OCI-LY3 (cell line): ENCODE results near the gene SH3BP2.
A peak's percentile ranks its signal among the peaks of the same experiment; 100 is the strongest.

Source experiments
- H2AFZ ChIP-seq: fragments of 200-600, 300-600 bp; shearing (Covaris generic); 2 replicates; pipeline ENCODE4 v1.6.0; 2014; ENCODE audit warnings: antibody characterized with exemption, low read depth, low read length
- H3K27ac ChIP-seq: fragments of 200-600, 300-600 bp; sonication (generic); 2 replicates; pipeline ENCODE4 v1.5.1; 2014; ENCODE audit warnings: mild to moderate bottlenecking, low read length, moderate library complexity, mixed read lengths
- H3K27me3 ChIP-seq: fragments of 200-600, 300-600 bp; sonication (generic); 2 replicates; pipeline ENCODE4 v1.6.1; 2014; ENCODE audit warnings: low read depth, low read length, mixed read lengths
- H3K36me3 ChIP-seq: fragments of 200-600, 300-600 bp; sonication (generic); replicated peaks from 2 replicates; pipeline ENCODE3; 2014; ENCODE audit warnings: low read depth, low read length, mixed read lengths
- H3K4me1 ChIP-seq: fragments of 300-600, 200-600 bp; sonication (generic); 2 replicates; pipeline ENCODE4 v1.6.1; 2014; ENCODE audit warnings: low read length, mixed read lengths
- H3K4me2 ChIP-seq: fragments of 200-600, 300-600 bp; sonication (generic); 2 replicates; pipeline ENCODE4 v1.6.1; 2014; ENCODE audit warnings: low read length, mixed read lengths
- H3K4me3 ChIP-seq: fragments of 300-600, 200-600 bp; sonication (generic); 2 replicates; pipeline ENCODE4 v1.5.1; 2014; ENCODE audit warnings: antibody characterized with exemption, mild to moderate bottlenecking, low read length, moderate library complexity
- H3K79me2 ChIP-seq: fragments of 300-600, 200-600 bp; shearing (Covaris generic); 2 replicates; pipeline ENCODE4 v1.6.1; 2014; ENCODE audit warnings: mild to moderate bottlenecking, low read length, mixed read lengths
- H3K9ac ChIP-seq: fragments of 300-600, 200-600 bp; shearing (Covaris generic); 2 replicates; pipeline ENCODE4 v1.6.0; 2014; ENCODE audit warnings: mild to moderate bottlenecking, low read length, moderate library complexity
- H3K9me3 ChIP-seq: fragments of 200-600, 300-600 bp; shearing (Covaris generic); 2 replicates; pipeline ENCODE4 v1.6.1; 2014; ENCODE audit warnings: low read length, mixed read lengths; ENCODE audit not compliant: insufficient read depth
- H4K20me1 ChIP-seq: fragments of 200-600, 300-600 bp; sonication (generic); 2 replicates; pipeline ENCODE4 v1.6.1; 2016; ENCODE audit warnings: low read length, mixed read lengths; ENCODE audit not compliant: insufficient read depth
- CTCF ChIP-seq: fragments of 200-600, 300-600 bp; sonication (generic); IDR thresholded peaks from 2 replicates; pipeline ENCODE4 v1.5.1; 2014; ENCODE audit warnings: antibody characterized with exemption, low read length, low read depth
- EZH2phosphoT487 ChIP-seq: fragments of 200-600 bp; shearing (Covaris generic); IDR thresholded peaks from 2 replicates; pipeline ENCODE4 v1.6.1; 2018; ENCODE audit warnings: antibody characterized with exemption, mixed run types, low read depth

Gene SH3BP2

DNA sequence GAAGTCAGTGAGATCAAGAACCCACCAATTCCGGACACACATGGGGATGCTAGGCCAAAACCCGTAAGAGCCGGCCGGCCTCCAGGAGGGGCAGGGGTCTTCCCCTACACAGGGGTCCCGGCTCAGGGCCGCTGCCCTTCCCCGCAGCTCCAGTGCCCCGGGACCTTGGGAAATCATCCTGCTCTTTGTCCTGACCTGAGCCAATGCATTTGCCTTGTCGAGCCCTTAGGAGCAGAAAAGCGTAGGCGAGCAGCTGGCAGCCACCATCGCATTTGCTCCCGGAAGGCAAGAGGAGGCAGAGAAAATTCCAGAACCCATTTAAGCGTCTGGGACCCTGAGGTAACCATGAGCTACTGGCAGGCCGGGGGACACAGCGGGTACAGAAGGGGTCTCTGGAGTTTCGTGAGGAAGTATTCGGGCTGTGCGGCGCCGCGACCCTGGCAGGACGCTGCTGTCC lies 29.3 kb upstream of the SH3BP2 start:
- Histone ChIP-seq H3K4me3 (peak overlapping the region; percentile 89), H3K36me3 (no peaks in the 10 kb centered on the region), H2AFZ (peak overlapping the region; percentile 75), H3K79me2 (no peaks in the 10 kb centered on the region), H3K4me1 (peaks cover 15% of the 10 kb centered on the region), H3K9me3 (no peaks in the 10 kb centered on the region), H3K27ac (no peak overlapping the region), H3K4me2 (peak overlapping the region; percentile 80), H3K27me3 (no peaks in the 10 kb centered on the region), H4K20me1 (no peaks in the 10 kb centered on the region), H3K9ac (peak overlapping the region; percentile 67)
- TF ChIP-seq EZH2phosphoT487 = no peak
- no peak for TF ChIP-seq CTCF

DNA sequence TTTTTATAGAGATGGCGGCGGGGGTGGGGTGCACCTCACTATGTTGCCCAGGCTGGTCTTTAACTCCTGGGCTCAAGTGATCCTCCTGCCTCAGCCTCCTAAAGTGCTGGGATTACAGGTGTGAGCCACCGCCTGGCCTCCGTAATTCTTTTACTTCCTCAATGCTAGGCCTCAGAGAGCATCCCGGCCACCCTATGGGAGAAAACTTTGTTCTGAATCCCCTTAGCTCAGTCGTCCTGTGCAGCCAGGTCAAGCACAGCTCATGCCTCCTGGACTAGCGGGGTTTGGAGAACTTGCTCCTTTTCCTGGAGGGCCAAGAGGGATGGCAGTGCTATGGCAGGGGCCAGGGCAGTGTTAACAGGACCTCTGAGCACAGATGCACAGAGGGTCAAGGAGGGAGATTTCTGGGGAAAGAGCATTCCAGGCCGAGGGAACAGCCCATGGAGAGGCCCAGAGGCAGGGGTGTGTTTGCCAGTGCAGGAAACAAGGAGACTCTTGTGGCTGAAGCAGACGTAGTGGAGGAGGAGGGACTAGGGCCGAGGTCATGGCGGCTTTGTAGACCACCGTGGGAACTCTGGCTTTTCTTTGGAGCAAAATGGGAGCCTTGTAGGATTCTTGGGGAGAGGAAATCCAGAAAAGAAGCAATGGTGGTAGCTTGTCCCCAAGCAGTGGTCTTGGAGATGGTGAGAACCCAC lies 26.9 kb upstream of the SH3BP2 start:
- no peaks in the 10 kb centered on the region for H3K9me3 ChIP-seq
- no peak overlapping the region for H3K4me3 ChIP-seq
- TF ChIP-seq CTCF = no peak
- no peak for TF ChIP-seq EZH2phosphoT487
- no peaks in the 10 kb centered on the region for H3K79me2 ChIP-seq
- no peak overlapping the region for H2AFZ ChIP-seq
- no peaks in the 10 kb centered on the region for H3K36me3 ChIP-seq
- no peaks in the 10 kb centered on the region for H4K20me1 ChIP-seq
- peaks cover 21% of the 10 kb centered on the region for H3K4me1 ChIP-seq
- no peak overlapping the region for H3K27ac ChIP-seq
- no peak overlapping the region for H3K4me2 ChIP-seq
- H3K27me3 ChIP-seq = no peaks in the 10 kb centered on the region
- no peak overlapping the region for H3K9ac ChIP-seq

DNA sequence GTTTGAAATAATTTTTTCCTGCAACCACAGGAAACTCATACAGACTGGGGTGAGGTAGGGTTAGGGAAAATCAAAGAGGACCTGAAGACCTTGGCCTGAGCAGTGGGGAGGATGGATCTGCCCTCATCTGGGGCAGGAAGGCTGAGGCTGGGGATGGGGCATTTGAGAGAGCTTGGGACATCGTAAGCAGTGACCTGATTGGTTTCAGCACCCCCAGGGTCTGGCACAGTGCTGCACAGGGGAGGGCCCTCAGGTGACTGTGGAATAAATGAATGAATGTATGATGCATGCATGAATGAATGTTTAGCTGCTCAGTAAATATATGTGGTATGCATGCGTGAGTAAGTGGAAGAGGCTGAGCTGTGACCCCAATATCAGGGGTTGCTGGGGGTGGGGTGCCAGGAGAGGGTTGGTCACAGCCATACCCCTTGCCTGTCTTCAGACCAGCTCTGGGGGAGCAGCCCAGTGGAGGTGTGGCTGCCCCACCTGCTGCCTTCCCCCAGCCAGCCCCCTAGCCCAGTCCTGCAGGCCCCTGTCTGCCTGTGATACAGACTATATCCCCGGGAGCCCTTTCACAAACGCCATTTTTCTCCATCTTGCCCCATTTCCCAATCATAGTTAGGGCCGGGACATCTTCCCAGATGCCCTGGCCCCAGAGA lies 25.7 kb upstream of the SH3BP2 start:
- H3K79me2 ChIP-seq = no peaks in the 10 kb centered on the region

More for the DNA sequence above, 25.7 kb upstream of the SH3BP2 start:
- Histone ChIP-seq H3K4me3 (no peak overlapping the region), H3K4me1 (peaks cover 14% of the 10 kb centered on the region), H3K36me3 (no peaks in the 10 kb centered on the region), H3K9ac (no peak overlapping the region), H3K9me3 (no peaks in the 10 kb centered on the region), H4K20me1 (no peaks in the 10 kb centered on the region), H2AFZ (no peak overlapping the region), H3K27me3 (no peaks in the 10 kb centered on the region), H3K4me2 (no peak overlapping the region), H3K27ac (no peak overlapping the region)
- TF ChIP-seq CTCF = no peak
- no peak for TF ChIP-seq EZH2phosphoT487
